Measurements from ENCODE around the gene RALGDS. TPM values are rescaled to one million over a fixed set of nuclear protein-coding genes. Genes with fewer than 3 reads are reported as not detected.

RALGDS gene
- total RNA-seq, 1 experiment from 2014 or later = 36.1 TPM

GRCh38 chr9:133118568-133118967 is 2.5 kb downstream of the RALGDS start:
- Histone ChIP-seq H3K27me3 (ENCODE audit: insufficient read depth, low read length) (no peaks in the 10 kb centered on the region), H3K9me2 (ENCODE audit: insufficient read depth) (no peaks in the 10 kb centered on the region), H3K4me1 (ENCODE audit: control insufficient read depth in 1 of 2, insufficient read depth in 2 of 2, low read length in 2 of 2) (peaks cover 8 to 41% of the 10 kb centered on the region in 2 experiments), H3K79me2 (ENCODE audit: insufficient read depth, low read length) (peaks cover 41% of the 10 kb centered on the region), H3K4me2 (ENCODE audit: low read length) (no peak overlapping the region), H4K20me1 (ENCODE audit: insufficient read depth) (no peaks in the 10 kb centered on the region), H2AFZ (ENCODE audit: low read depth, low read length, poor library complexity, severe bottlenecking) (no peak overlapping the region), H3K27ac (ENCODE audit: low read depth, low read length) (no peak overlapping the region), H3K9ac (ENCODE audit: low read length) (no peak overlapping the region), H3K9me3 (ENCODE audit: control insufficient read depth in 1 of 2, insufficient read depth in 1 of 2, low read depth in 1 of 2, low read length in 2 of 2) (no peaks in the 10 kb centered on the region), H3K36me3 (ENCODE audit: control insufficient read depth in 1 of 2, insufficient read depth in 2 of 2, low read length in 2 of 2) (no peaks in the 10 kb centered on the region), H3K4me3 (replicated peaks in 1 of 2; ENCODE audit: low read depth in 1 of 2, low read length in 2 of 2) (no peak overlapping the region)
- ChIA-PET POLR2A (no interaction called here), CTCF (interaction anchor here (1.5 kb wide), 1 partner anchor 26 kb away, joined by 3 read pairs; no protein-coding TSS in a partner anchor), RAD21 (ENCODE audit: low non-redundant PET in 1 of 2, low total read pairs in 2 of 2, uncharacterized antibody in 2 of 2, unreplicated experiment in 2 of 2) (interaction anchor here in 1 of 2 experiments (1.2 kb wide), 1 partner anchor 30 kb away, joined by 3 read pairs; no protein-coding TSS in a partner anchor)
- intact Hi-C loops (cut with micrococcal nuclease) = no loop called here
- no peak for TF ChIP-seq FOSL1 (IDR thresholded peaks at IDR 0.05; ENCODE audit: low read depth)
- no peak for TF ChIP-seq SP1 (IDR thresholded peaks at IDR 0.05; ENCODE audit: low read depth)
- TF ChIP-seq YY1 (IDR thresholded peaks at IDR 0.05; ENCODE audit: extremely low read depth, insufficient replicate concordance, low read depth, low read length) = no peak
- no peak for TF ChIP-seq ZFX (IDR thresholded peaks at IDR 0.05)
- TF ChIP-seq ZBTB33 (IDR thresholded peaks at IDR 0.05; ENCODE audit: extremely low read depth, insufficient replicate concordance, low read length) = no peak
- no peak for TF ChIP-seq SIN3A (IDR thresholded peaks at IDR 0.05; ENCODE audit: low read depth)
- TF ChIP-seq TCF7L2 (IDR thresholded peaks at IDR 0.05; ENCODE audit: borderline replicate concordance, extremely low read depth, insufficient read depth, insufficient read length) = no peak
- TF ChIP-seq MAX (IDR thresholded peaks at IDR 0.05) = no peak
- no peak for TF ChIP-seq SRF (IDR thresholded peaks at IDR 0.05; ENCODE audit: low read depth)
- no peak for TF ChIP-seq ZNF274 (IDR thresholded peaks at IDR 0.05; ENCODE audit: low read depth, low read length)
- no peak for TF ChIP-seq EZH2phosphoT487 (IDR thresholded peaks at IDR 0.05; ENCODE audit: borderline replicate concordance)
- no peak for TF ChIP-seq JUND (IDR thresholded peaks at IDR 0.05)
- no peak for TF ChIP-seq POLR2A (IDR thresholded peaks at IDR 0.05; ENCODE audit: borderline replicate concordance, extremely low read depth, insufficient read depth, insufficient read length)
- no peak for TF ChIP-seq CBX3 (IDR thresholded peaks at IDR 0.05; ENCODE audit: low read depth)
- no TSS peak for BruUV-seq (replicated peaks)
- ATAC-seq (no peak), DNase-seq (ENCODE audit: low read depth, low spot score) (no peak)
